T-helper 17 cell (primary cell): ENCODE results near the gene MAGI2. TPM values are rescaled to one million over a fixed set of nuclear protein-coding genes. Genes with fewer than 3 reads are reported as not detected.

ENCODE experiments used
- ATAC-seq: fragments of 150-1000 bp; cut with Tn5 transposase; 2 replicates; pipeline ENCODE4 v1.10.0; 2021; ENCODE audit warnings: mild to moderate bottlenecking, moderate library complexity
- DNase-seq, 3 donors: peaks; one replicate each; pipeline versions ENCODE4 v3.0.0 to v3.0.0-alpha.2; 2020 to 2021
- H3K9me3 ChIP-seq: one replicate; pipeline ENCODE4 v1.7.0; 2013; ENCODE audit warnings: low read length, mild to moderate bottlenecking; ENCODE audit not compliant: control insufficient read depth, poor library complexity, severe bottlenecking
- H3K27ac Mint-ChIP-seq: one replicate; pipeline ENCODE4 v1.8.0; 2022; ENCODE audit warnings: mild to moderate bottlenecking, moderate library complexity, mixed read lengths
- H3K27me3 Mint-ChIP-seq: one replicate; pipeline ENCODE4 v1.8.0; 2022; ENCODE audit warnings: mixed read lengths
- H3K36me3 Mint-ChIP-seq: one replicate; pipeline ENCODE4 v1.8.0; 2022; ENCODE audit warnings: low read depth, mixed read lengths
- H3K4me1 Mint-ChIP-seq: one replicate; pipeline ENCODE4 v1.8.0; 2022; ENCODE audit warnings: mild to moderate bottlenecking, mixed read lengths
- H3K4me3 Mint-ChIP-seq: one replicate; pipeline ENCODE4 v1.8.0; 2022; ENCODE audit warnings: mild to moderate bottlenecking, moderate library complexity, mixed read lengths
- total RNA-seq, 4 donors: library from RNA in 2 of 4; stranded (reverse) in 2 of 4; gene quantifications; one replicate each; pipeline ENCODE4 v1.2.3 and lab custom pipeline; 2022 to 2026

The MAGI2 gene
- total RNA-seq, 2 donors from 2014 or later: 0.73 TPM; not detected in 1

GRCh38 chr7:78718212-78718611 lies 735.3 kb downstream of the MAGI2 start:
- H3K9me3 ChIP-seq: no peaks in the 10 kb centered on the region
- Mint-ChIP-seq H3K27ac (no peak overlapping the region), H3K36me3 (no peaks in the 10 kb centered on the region), H3K27me3 (no peaks in the 10 kb centered on the region), H3K4me3 (no peak overlapping the region), H3K4me1 (no peaks in the 10 kb centered on the region)
- ATAC-seq (no peak), DNase-seq (no peak)

GRCh38 chr7:78716876-78717275 lies 736.6 kb downstream of the MAGI2 start:
- no peak overlapping the region for H3K4me3 Mint-ChIP-seq
- ATAC-seq (no peak), DNase-seq (no peak)
- no peaks in the 10 kb centered on the region for H3K9me3 ChIP-seq
- no peaks in the 10 kb centered on the region for H3K4me1 Mint-ChIP-seq
- H3K27ac Mint-ChIP-seq: no peak overlapping the region
- H3K27me3 Mint-ChIP-seq: no peaks in the 10 kb centered on the region
- H3K36me3 Mint-ChIP-seq: no peaks in the 10 kb centered on the region

- Mint-ChIP-seq H3K4me1 (no peaks in the 10 kb centered on the region), H3K27me3 (no peaks in the 10 kb centered on the region), H3K36me3 (no peaks in the 10 kb centered on the region), H3K4me3 (no peak overlapping the region), H3K27ac (no peak overlapping the region)
- ATAC-seq: no peak
- DNase-seq: no peak
- no peaks in the 10 kb centered on the region for H3K9me3 ChIP-seq
Observed at GRCh38 chr7:78714356-78714755, 739.1 kb downstream of the MAGI2 start.

- no peaks in the 10 kb centered on the region for H3K9me3 ChIP-seq
- H3K4me3 Mint-ChIP-seq: no peak overlapping the region
- no peak for DNase-seq
Observed at GRCh38 chr7:78712111-78712510, 741.4 kb downstream of the MAGI2 start.

GRCh38 chr7:78709658-78710057 lies 743.8 kb downstream of the MAGI2 start:
- H3K27ac Mint-ChIP-seq: no peak overlapping the region
- no peak for ATAC-seq
- no peaks in the 10 kb centered on the region for H3K36me3 Mint-ChIP-seq

More at GRCh38 chr7:78712111-78712510, 741.4 kb downstream of the MAGI2 start:
- no peaks in the 10 kb centered on the region for H3K27me3 Mint-ChIP-seq
- no peak for ATAC-seq
- no peak overlapping the region for H3K27ac Mint-ChIP-seq
- no peaks in the 10 kb centered on the region for H3K36me3 Mint-ChIP-seq
- H3K4me1 Mint-ChIP-seq: no peaks in the 10 kb centered on the region

GRCh38 chr7:78704504-78704903 lies 749.0 kb downstream of the MAGI2 start:
- H3K4me1 Mint-ChIP-seq: no peaks in the 10 kb centered on the region
- DNase-seq: no peak

More at GRCh38 chr7:78709658-78710057, 743.8 kb downstream of the MAGI2 start:
- Mint-ChIP-seq H3K4me1 (no peaks in the 10 kb centered on the region), H3K4me3 (no peak overlapping the region), H3K27me3 (no peaks in the 10 kb centered on the region)
- H3K9me3 ChIP-seq: no peaks in the 10 kb centered on the region
- no peak for DNase-seq

GRCh38 chr7:78703391-78703790 lies 750.1 kb downstream of the MAGI2 start:
- ATAC-seq: no peak
- no peak overlapping the region for H3K4me3 Mint-ChIP-seq
- H3K9me3 ChIP-seq: no peaks in the 10 kb centered on the region
- no peaks in the 10 kb centered on the region for H3K4me1 Mint-ChIP-seq
- H3K36me3 Mint-ChIP-seq: no peaks in the 10 kb centered on the region
- no peaks in the 10 kb centered on the region for H3K27me3 Mint-ChIP-seq
- no peak overlapping the region for H3K27ac Mint-ChIP-seq
- no peak for DNase-seq

More at GRCh38 chr7:78704504-78704903, 749.0 kb downstream of the MAGI2 start:
- no peak for ATAC-seq
- no peaks in the 10 kb centered on the region for H3K9me3 ChIP-seq
- H3K4me3 Mint-ChIP-seq: no peak overlapping the region
- H3K27ac Mint-ChIP-seq: no peak overlapping the region
- H3K27me3 Mint-ChIP-seq: no peaks in the 10 kb centered on the region
- no peaks in the 10 kb centered on the region for H3K36me3 Mint-ChIP-seq

- ATAC-seq: no peak
- no peaks in the 10 kb centered on the region for H3K4me1 Mint-ChIP-seq
- no peaks in the 10 kb centered on the region for H3K36me3 Mint-ChIP-seq
- no peaks in the 10 kb centered on the region for H3K27me3 Mint-ChIP-seq
- DNase-seq: no peak
- H3K27ac Mint-ChIP-seq: no peak overlapping the region
- no peak overlapping the region for H3K4me3 Mint-ChIP-seq
- H3K9me3 ChIP-seq: no peaks in the 10 kb centered on the region
Observed at GRCh38 chr7:78702770-78703169, 750.7 kb downstream of the MAGI2 start.

GRCh38 chr7:78695826-78696225 lies 757.6 kb downstream of the MAGI2 start:
- Mint-ChIP-seq H3K36me3 (no peaks in the 10 kb centered on the region), H3K4me1 (no peaks in the 10 kb centered on the region), H3K27ac (no peak overlapping the region), H3K4me3 (no peak overlapping the region), H3K27me3 (no peaks in the 10 kb centered on the region)
- no peaks in the 10 kb centered on the region for H3K9me3 ChIP-seq
- ATAC-seq (no peak), DNase-seq (no peak)

GRCh38 chr7:78691584-78691983 lies 761.9 kb downstream of the MAGI2 start:
- Mint-ChIP-seq H3K27ac (no peak overlapping the region), H3K27me3 (no peaks in the 10 kb centered on the region), H3K4me3 (no peak overlapping the region), H3K36me3 (no peaks in the 10 kb centered on the region), H3K4me1 (no peaks in the 10 kb centered on the region)
- ATAC-seq (no peak), DNase-seq (no peak)
- no peaks in the 10 kb centered on the region for H3K9me3 ChIP-seq

- H3K4me1 Mint-ChIP-seq: no peaks in the 10 kb centered on the region
- no peaks in the 10 kb centered on the region for H3K36me3 Mint-ChIP-seq
- H3K27me3 Mint-ChIP-seq: no peaks in the 10 kb centered on the region
- H3K4me3 Mint-ChIP-seq: no peak overlapping the region
- DNase-seq (no peak), ATAC-seq (no peak)
- no peaks in the 10 kb centered on the region for H3K9me3 ChIP-seq
- no peak overlapping the region for H3K27ac Mint-ChIP-seq
Observed at GRCh38 chr7:78690174-78690573, 763.3 kb downstream of the MAGI2 start.

GRCh38 chr7:78688376-78688775 lies 765.1 kb downstream of the MAGI2 start:
- no peaks in the 10 kb centered on the region for H3K9me3 ChIP-seq
- DNase-seq (no peak), ATAC-seq (no peak)
- H3K36me3 Mint-ChIP-seq: no peaks in the 10 kb centered on the region
- H3K4me1 Mint-ChIP-seq: no peaks in the 10 kb centered on the region
- no peak overlapping the region for H3K4me3 Mint-ChIP-seq
- no peak overlapping the region for H3K27ac Mint-ChIP-seq
- no peaks in the 10 kb centered on the region for H3K27me3 Mint-ChIP-seq

GRCh38 chr7:78686189-78686588 lies 767.3 kb downstream of the MAGI2 start:
- no peak overlapping the region for H3K27ac Mint-ChIP-seq
- H3K4me1 Mint-ChIP-seq: no peaks in the 10 kb centered on the region
- H3K4me3 Mint-ChIP-seq: no peak overlapping the region
- no peaks in the 10 kb centered on the region for H3K36me3 Mint-ChIP-seq
- H3K27me3 Mint-ChIP-seq: no peaks in the 10 kb centered on the region
- ATAC-seq (no peak), DNase-seq (no peak)
- no peaks in the 10 kb centered on the region for H3K9me3 ChIP-seq

GRCh38 chr7:78684201-78684600 lies 769.3 kb downstream of the MAGI2 start:
- Mint-ChIP-seq H3K4me1 (no peaks in the 10 kb centered on the region), H3K27me3 (no peaks in the 10 kb centered on the region), H3K4me3 (no peak overlapping the region), H3K27ac (no peak overlapping the region), H3K36me3 (no peaks in the 10 kb centered on the region)
- DNase-seq (no peak), ATAC-seq (no peak)
- no peaks in the 10 kb centered on the region for H3K9me3 ChIP-seq
